ENCODE results near the gene CHRNA9.

GRCh38 chr4:40372651-40373050, 37.5 kb downstream of the CHRNA9 start:
- TF ChIP-seq, protein P1, sequence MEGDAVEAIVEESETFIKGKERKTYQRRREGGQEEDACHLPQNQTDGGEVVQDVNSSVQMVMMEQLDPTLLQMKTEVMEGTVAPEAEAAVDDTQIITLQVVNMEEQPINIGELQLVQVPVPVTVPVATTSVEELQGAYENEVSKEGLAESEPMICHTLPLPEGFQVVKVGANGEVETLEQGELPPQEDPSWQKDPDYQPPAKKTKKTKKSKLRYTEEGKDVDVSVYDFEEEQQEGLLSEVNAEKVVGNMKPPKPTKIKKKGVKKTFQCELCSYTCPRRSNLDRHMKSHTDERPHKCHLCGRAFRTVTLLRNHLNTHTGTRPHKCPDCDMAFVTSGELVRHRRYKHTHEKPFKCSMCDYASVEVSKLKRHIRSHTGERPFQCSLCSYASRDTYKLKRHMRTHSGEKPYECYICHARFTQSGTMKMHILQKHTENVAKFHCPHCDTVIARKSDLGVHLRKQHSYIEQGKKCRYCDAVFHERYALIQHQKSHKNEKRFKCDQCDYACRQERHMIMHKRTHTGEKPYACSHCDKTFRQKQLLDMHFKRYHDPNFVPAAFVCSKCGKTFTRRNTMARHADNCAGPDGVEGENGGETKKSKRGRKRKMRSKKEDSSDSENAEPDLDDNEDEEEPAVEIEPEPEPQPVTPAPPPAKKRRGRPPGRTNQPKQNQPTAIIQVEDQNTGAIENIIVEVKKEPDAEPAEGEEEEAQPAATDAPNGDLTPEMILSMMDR (IDR thresholded peaks at IDR 0.05) = no peak
- TF ChIP-seq POLR2A (IDR thresholded peaks at IDR 0.05) (no peak), EP300 (IDR thresholded peaks at IDR 0.05) (no peak)

All from ovary (tissue), 3 donors.